ENCODE measurements around the gene RPS16. TPM values are rescaled to one million over a fixed set of nuclear protein-coding genes. Genes with fewer than 3 reads are reported as not detected.
A peak's percentile ranks its signal among the peaks of the same experiment; 100 is the strongest.

Gene RPS16
- total and polyA plus RNA-seq, 2 of the 13 experiments (the other 11 are each of a cell fraction or from before 2014, with no cell fraction given), result 488 to 2,583 TPM

DNA sequence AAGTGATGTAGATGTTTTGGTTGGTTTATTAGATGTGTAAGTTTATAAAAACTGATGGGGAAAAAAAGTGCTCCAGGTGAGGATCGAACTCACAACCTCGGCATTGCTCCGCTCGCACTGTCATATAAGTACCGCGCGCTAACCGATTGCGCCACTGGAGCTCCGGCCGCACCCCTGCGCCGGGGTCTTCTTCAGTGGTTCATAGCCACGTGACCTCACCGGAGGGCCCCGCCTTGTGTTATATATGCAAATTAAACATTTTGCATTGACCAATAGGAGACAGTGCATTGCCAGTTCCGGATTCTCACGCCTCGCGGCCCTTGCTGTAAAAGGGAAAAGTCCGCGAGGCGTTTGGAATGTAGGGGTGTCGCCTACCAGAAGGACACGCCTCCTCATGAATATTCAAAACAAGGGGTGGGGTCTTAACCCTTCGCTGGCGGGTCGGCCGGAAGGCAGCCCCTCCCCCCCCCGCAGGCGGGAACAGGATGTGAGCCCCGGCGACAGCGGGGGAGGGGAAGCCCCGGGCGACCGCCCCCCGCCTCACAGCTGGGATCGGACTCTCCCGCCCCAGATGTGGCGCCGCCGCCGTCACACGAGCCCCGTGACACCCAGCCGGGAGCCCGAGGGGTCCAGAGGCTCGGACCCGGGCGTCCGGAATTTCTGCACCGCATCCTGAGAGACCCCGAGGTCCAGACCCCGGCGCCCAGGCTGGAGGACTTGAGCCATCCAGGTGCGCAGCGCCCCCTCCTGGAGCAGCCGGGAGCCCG lies 23.5 kb downstream of the RPS16 start, which contains the start of gene PLEKHG2 (continued):
- peak; percentile 19 for TF ChIP-seq ZNF770 (CRISPR knock-in tag; IDR thresholded peaks at IDR 0.05)
- peak; percentile 2; the same call in 1 of the 2 replicates for TF ChIP-seq MEIS1 (CRISPR knock-in tag; IDR thresholded peaks at IDR 0.05; ENCODE audit: borderline replicate concordance)
- peak; percentile 98 for TF ChIP-seq SNAPC4 (CRISPR knock-in tag; IDR thresholded peaks at IDR 0.05)
- no peak for TF ChIP-seq TAF1 (CRISPR knock-in tag; IDR thresholded peaks at IDR 0.05)
- no peak for TF ChIP-seq ZNF460 (CRISPR knock-in tag; IDR thresholded peaks at IDR 0.05; ENCODE audit: borderline replicate concordance)
- TF ChIP-seq MIER2 (CRISPR knock-in tag; IDR thresholded peaks at IDR 0.05), result no peak
- no peak for TF ChIP-seq ZNF775 (CRISPR knock-in tag; IDR thresholded peaks at IDR 0.05; ENCODE audit: borderline replicate concordance)
- 0 out of 2 replicates have a peak, but pooled peaks have one; percentile 63 for TF ChIP-seq ZNF264 (CRISPR knock-in tag; IDR thresholded peaks at IDR 0.05)
- TF ChIP-seq TBX3 (IDR thresholded peaks at IDR 0.05; ENCODE audit: borderline replicate concordance), result peak; percentile 78
- no peak for TF ChIP-seq ZNF891 (CRISPR knock-in tag; IDR thresholded peaks at IDR 0.05)
- TF ChIP-seq ZNF430 (CRISPR knock-in tag; IDR thresholded peaks at IDR 0.05), result 0 out of 2 replicates have a peak, but pooled peaks have one; percentile 14
- TF ChIP-seq, protein P1, sequence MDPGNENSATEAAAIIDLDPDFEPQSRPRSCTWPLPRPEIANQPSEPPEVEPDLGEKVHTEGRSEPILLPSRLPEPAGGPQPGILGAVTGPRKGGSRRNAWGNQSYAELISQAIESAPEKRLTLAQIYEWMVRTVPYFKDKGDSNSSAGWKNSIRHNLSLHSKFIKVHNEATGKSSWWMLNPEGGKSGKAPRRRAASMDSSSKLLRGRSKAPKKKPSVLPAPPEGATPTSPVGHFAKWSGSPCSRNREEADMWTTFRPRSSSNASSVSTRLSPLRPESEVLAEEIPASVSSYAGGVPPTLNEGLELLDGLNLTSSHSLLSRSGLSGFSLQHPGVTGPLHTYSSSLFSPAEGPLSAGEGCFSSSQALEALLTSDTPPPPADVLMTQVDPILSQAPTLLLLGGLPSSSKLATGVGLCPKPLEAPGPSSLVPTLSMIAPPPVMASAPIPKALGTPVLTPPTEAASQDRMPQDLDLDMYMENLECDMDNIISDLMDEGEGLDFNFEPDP (CRISPR knock-in tag; conservative IDR thresholded peaks at IDR 0.05), result no peak
- TF ChIP-seq ZNF317 (CRISPR knock-in tag; IDR thresholded peaks at IDR 0.05), result peak; percentile 18; the same call in 1 of the 2 replicates
- TF ChIP-seq RAD21 (CRISPR knock-in tag; IDR thresholded peaks at IDR 0.05), result peak; percentile 83
- TF ChIP-seq, protein P2, sequence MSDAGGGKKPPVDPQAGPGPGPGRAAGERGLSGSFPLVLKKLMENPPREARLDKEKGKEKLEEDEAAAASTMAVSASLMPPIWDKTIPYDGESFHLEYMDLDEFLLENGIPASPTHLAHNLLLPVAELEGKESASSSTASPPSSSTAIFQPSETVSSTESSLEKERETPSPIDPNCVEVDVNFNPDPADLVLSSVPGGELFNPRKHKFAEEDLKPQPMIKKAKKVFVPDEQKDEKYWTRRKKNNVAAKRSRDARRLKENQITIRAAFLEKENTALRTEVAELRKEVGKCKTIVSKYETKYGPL (CRISPR knock-in tag; IDR thresholded peaks at IDR 0.05), result no peak
- TF ChIP-seq ISX (CRISPR knock-in tag; conservative IDR thresholded peaks at IDR 0.05), result no peak
- TF ChIP-seq AHR (CRISPR knock-in tag; IDR thresholded peaks at IDR 0.05), result peak; percentile 36
- peak; percentile 78; the same call in 1 of the 2 replicates for TF ChIP-seq NCOR1 (IDR thresholded peaks at IDR 0.05; ENCODE audit: borderline replicate concordance, low read length)
- TF ChIP-seq TOE1 (CRISPR knock-in tag; IDR thresholded peaks at IDR 0.05), result no peak

All from HepG2 (cell line).